Skeletal muscle satellite cell (primary cell): ENCODE measurements around the gene SIAH1. TPM values are rescaled to one million over a fixed set of nuclear protein-coding genes. Genes with fewer than 3 reads are reported as not detected.
"Not testable (repeated sequence)": the region's sequence is repeated elsewhere in the genome, so short reads cannot be mapped to it uniquely, and the experiment has no call there.

Experiments used
- H3K27me3 ChIP-seq: 2 replicates; pipeline ENCODE4 v1.7.0; 2013; ENCODE audit warnings: low read length; ENCODE audit not compliant: control insufficient read depth, insufficient read depth
- H3K36me3 ChIP-seq: 2 replicates; pipeline ENCODE4 v1.7.0; 2013; ENCODE audit warnings: mild to moderate bottlenecking, control low read depth, low read length; ENCODE audit not compliant: insufficient read depth
- H3K4me1 ChIP-seq: 2 replicates; pipeline ENCODE4 v1.7.0; 2013; ENCODE audit warnings: low read length; ENCODE audit not compliant: control insufficient read depth, insufficient read depth
- H3K4me2 ChIP-seq: 2 replicates; pipeline ENCODE4 v1.7.0; 2013; ENCODE audit warnings: mild to moderate bottlenecking, low read length
- H3K4me3 ChIP-seq: 2 replicates; pipeline ENCODE4 v1.7.0; 2013; ENCODE audit warnings: low read length
- H3K9ac ChIP-seq: 2 replicates; pipeline ENCODE4 v1.7.0; 2013; ENCODE audit warnings: mild to moderate bottlenecking, low read depth, low read length, moderate library complexity
- H3K9me3 ChIP-seq: replicated peaks from 2 replicates; pipeline ENCODE4 v1.7.0; 2013; ENCODE audit warnings: mild to moderate bottlenecking, control low read depth, low read length
- small RNA-seq: library from RNA; depleted of rRNA; stranded (forward); fragments of <200 nt; gene quantifications from one replicate; pipeline ENCODE3, GENCODE V24; 2012

The SIAH1 gene

GRCh38 chr16:48321317-48322036 is 63.7 kb downstream of the SIAH1 start:
- H3K36me3 ChIP-seq, result peaks cover 5% of the 10 kb centered on the region
- H3K9ac ChIP-seq, result no peak overlapping the region
- peaks cover 24% of the 10 kb centered on the region for H3K4me1 ChIP-seq
- H3K4me2 ChIP-seq, result no peak overlapping the region
- H3K4me3 ChIP-seq, result no peak overlapping the region
- H3K27me3 ChIP-seq, result no peaks in the 10 kb centered on the region
- no peaks in the 10 kb centered on the region for H3K9me3 ChIP-seq

GRCh38 chr16:48318630-48319029 is 66.6 kb downstream of the SIAH1 start:
- Histone ChIP-seq H3K9me3 (no peaks in the 10 kb centered on the region), H3K4me2 (no peak overlapping the region), H3K4me1 (peaks cover 24% of the 10 kb centered on the region), H3K4me3 (no peak overlapping the region), H3K27me3 (no peaks in the 10 kb centered on the region), H3K36me3 (no peaks in the 10 kb centered on the region), H3K9ac (no peak overlapping the region)

GRCh38 chr16:48317614-48318315 is 67.4 kb downstream of the SIAH1 start:
- H3K27me3 ChIP-seq, result no peaks in the 10 kb centered on the region
- H3K36me3 ChIP-seq, result peaks cover 2% of the 10 kb centered on the region
- H3K4me3 ChIP-seq, result no peak overlapping the region
- no peak overlapping the region for H3K4me2 ChIP-seq
- H3K4me1 ChIP-seq, result peaks cover 24% of the 10 kb centered on the region
- no peak overlapping the region for H3K9ac ChIP-seq
- H3K9me3 ChIP-seq, result no peaks in the 10 kb centered on the region

DNA sequence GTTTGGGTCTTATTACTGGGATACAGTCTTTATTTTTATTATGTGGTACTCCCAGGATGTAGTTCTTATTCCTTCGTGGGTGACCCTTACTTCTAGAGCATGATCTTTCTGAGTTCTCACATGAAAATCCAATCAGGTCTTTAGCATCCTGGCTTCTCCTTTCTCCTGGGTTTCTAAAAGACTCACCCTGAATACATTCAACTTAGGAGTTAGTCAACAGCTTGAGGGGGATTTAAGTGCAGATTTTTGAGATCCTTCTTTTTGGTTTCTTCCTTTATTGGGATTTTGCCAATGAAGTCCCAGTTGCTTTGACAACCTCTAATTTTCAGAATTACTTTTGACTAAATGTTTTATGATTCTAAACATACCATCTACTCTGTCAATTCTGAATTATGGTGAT is 68.2 kb downstream of the SIAH1 start:
- H3K36me3 ChIP-seq, result peaks cover 2% of the 10 kb centered on the region
- H3K4me2 ChIP-seq, result no peak overlapping the region
- H3K9ac ChIP-seq, result no peak overlapping the region
- H3K4me3 ChIP-seq, result no peak overlapping the region
- no peaks in the 10 kb centered on the region for H3K27me3 ChIP-seq
- H3K4me1 ChIP-seq, result peaks cover 24% of the 10 kb centered on the region
- no peaks in the 10 kb centered on the region for H3K9me3 ChIP-seq

DNA sequence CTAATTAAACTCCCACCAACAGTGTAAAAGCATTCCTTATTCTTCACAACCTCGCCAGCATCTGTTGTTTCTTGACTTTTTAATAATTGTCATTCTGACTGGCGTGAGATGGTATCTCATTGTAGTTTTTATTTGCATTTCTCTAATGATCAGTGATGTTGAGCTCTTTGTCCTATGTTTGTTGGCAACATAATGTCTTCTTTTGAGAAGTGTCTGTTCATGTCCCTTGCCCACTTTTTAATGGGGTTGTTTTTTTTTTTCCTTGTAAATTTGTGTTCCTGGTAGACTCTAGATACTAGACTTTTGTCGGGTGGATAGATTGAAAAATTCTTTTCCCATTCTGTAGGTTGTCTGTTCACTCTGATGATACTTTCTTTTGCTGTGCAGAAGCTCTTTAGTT is 71.3 kb downstream of the SIAH1 start:
- Histone ChIP-seq H3K4me1 (peaks cover 15% of the 10 kb centered on the region), H3K36me3 (peaks cover 20% of the 10 kb centered on the region)
- H3K4me2 ChIP-seq, H3K27me3 ChIP-seq, H3K9ac ChIP-seq, H3K9me3 ChIP-seq, H3K4me3 ChIP-seq: not testable (repeated sequence)

GRCh38 chr16:48310908-48311641 is 74.1 kb downstream of the SIAH1 start:
- peaks cover 30% of the 10 kb centered on the region for H3K36me3 ChIP-seq
- no peak overlapping the region for H3K4me2 ChIP-seq
- no peaks in the 10 kb centered on the region for H3K27me3 ChIP-seq
- no peaks in the 10 kb centered on the region for H3K4me1 ChIP-seq
- H3K9me3 ChIP-seq, result peaks cover 3% of the 10 kb centered on the region
- H3K9ac ChIP-seq, result no peak overlapping the region
- H3K4me3 ChIP-seq, result no peak overlapping the region

Small RNA genes within 50 kb of the gene (small RNA-seq; reads per million reads assigned to genes)
- not detected for gene RF00017
